Measurements from ENCODE around the gene MRPL55.

The MRPL55 gene

GRCh38 chr1:228109073-228109961 lies at the start of gene MRPL55:
TSS of gene MRPL55 (minus strand) at chr1:228109299. CDS start at chr1:228108260, 1,039 bp downstream.
- peak; percentile 96 for DNase-seq (ENCODE audit: low spot score)

- DNase-seq (ENCODE audit: low spot score), result no peak
Observed at GRCh38 chr1:228158151-228159007, 49.3 kb upstream of the MRPL55 start.

- DNase-seq (ENCODE audit: low spot score), result no peak
Observed at GRCh38 chr1:228157729-228158126, 48.6 kb upstream of the MRPL55 start.

- DNase-seq (ENCODE audit: low spot score), result no peak
Observed at GRCh38 chr1:228156941-228157728, 48.0 kb upstream of the MRPL55 start.

- no peak for DNase-seq (ENCODE audit: low spot score)
Observed at GRCh38 chr1:228156515-228156881, 47.4 kb upstream of the MRPL55 start.

GRCh38 chr1:228155596-228156514 lies 46.8 kb upstream of the MRPL55 start:
- DNase-seq (ENCODE audit: low spot score), result no peak

GRCh38 chr1:228154670-228155571 lies 45.8 kb upstream of the MRPL55 start:
- DNase-seq (ENCODE audit: low spot score), result no peak

- DNase-seq (ENCODE audit: low spot score), result no peak
Observed at GRCh38 chr1:228154021-228154669, 45.0 kb upstream of the MRPL55 start.

GRCh38 chr1:228152918-228153258 lies 43.8 kb upstream of the MRPL55 start:
- DNase-seq (ENCODE audit: low spot score), result no peak

GRCh38 chr1:228152097-228152917 lies 43.2 kb upstream of the MRPL55 start:
- DNase-seq (ENCODE audit: low spot score), result no peak

- no peak for DNase-seq (ENCODE audit: low spot score)
Observed at GRCh38 chr1:228151180-228151925, 42.3 kb upstream of the MRPL55 start.

GRCh38 chr1:228150461-228151179 lies 41.5 kb upstream of the MRPL55 start:
- peak; percentile 12 for DNase-seq (ENCODE audit: low spot score)

- no peak for DNase-seq (ENCODE audit: low spot score)
Observed at GRCh38 chr1:228150120-228150460, 41.0 kb upstream of the MRPL55 start.

- no peak for DNase-seq (ENCODE audit: low spot score)
Observed at GRCh38 chr1:228149406-228150119, 40.5 kb upstream of the MRPL55 start, which contains the start of gene GJC2. TSS of gene GJC2 (plus strand) at chr1:228149930. CDS start at chr1:228157759, 7,829 bp downstream.

- DNase-seq (ENCODE audit: low spot score), result no peak
Observed at GRCh38 chr1:228148935-228149405, 39.9 kb upstream of the MRPL55 start.

GRCh38 chr1:228148196-228148861 lies 39.2 kb upstream of the MRPL55 start:
- DNase-seq (ENCODE audit: low spot score), result no peak

All from kidney tubule cell (primary cell).